Measurements from ENCODE around the gene TOGARAM2.

TOGARAM2 gene

GRCh38 chr2:29006092-29006979 lies 25.2 kb downstream of the TOGARAM2 start:
- Histone ChIP-seq H3K4me1 (ENCODE audit: control insufficient read depth, insufficient read depth, low read length) (peaks cover 12% of the 10 kb centered on the region), H3K9ac (ENCODE audit: low read length) (no peak overlapping the region), H3K9me3 (ENCODE audit: control insufficient read depth, low read length) (no peaks in the 10 kb centered on the region), H3K27me3 (ENCODE audit: control insufficient read depth, insufficient read depth, low read length) (peaks cover 3% of the 10 kb centered on the region), H3K4me3 (ENCODE audit: low read length) (no peak overlapping the region), H3K36me3 (ENCODE audit: control insufficient read depth, insufficient read depth, low read length) (no peaks in the 10 kb centered on the region)

GRCh38 chr2:29006980-29007301 lies 25.8 kb downstream of the TOGARAM2 start:
- Histone ChIP-seq H3K36me3 (ENCODE audit: control insufficient read depth, insufficient read depth, low read length) (no peaks in the 10 kb centered on the region), H3K27me3 (ENCODE audit: control insufficient read depth, insufficient read depth, low read length) (peaks cover 9% of the 10 kb centered on the region), H3K4me1 (ENCODE audit: control insufficient read depth, insufficient read depth, low read length) (peaks cover 16% of the 10 kb centered on the region), H3K9me3 (ENCODE audit: control insufficient read depth, low read length) (no peaks in the 10 kb centered on the region), H3K9ac (ENCODE audit: low read length) (no peak overlapping the region), H3K4me3 (ENCODE audit: low read length) (no peak overlapping the region)

DNA sequence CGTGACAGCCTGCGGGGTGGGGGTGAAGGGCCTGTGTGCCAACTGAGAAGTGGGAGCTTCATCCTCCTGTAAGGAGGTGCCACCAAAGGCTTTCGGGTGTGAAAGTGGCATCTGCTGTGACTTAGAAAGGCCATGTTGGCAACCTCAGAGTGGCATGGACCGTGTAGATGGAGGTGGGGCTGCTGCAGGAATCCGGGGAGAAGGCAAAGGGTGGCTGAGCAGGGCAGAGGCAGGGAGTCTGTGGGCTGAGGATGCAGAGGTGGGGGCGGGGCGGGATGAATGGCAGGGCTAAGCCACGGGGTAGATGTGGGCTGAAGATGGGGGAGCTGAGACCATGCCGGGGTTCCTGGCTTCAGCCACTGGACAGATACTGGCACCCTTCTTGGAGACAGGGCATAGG lies 28.2 kb downstream of the TOGARAM2 start:
- Histone ChIP-seq H3K27me3 (ENCODE audit: control insufficient read depth, insufficient read depth, low read length) (peaks cover 16% of the 10 kb centered on the region), H3K9me3 (ENCODE audit: control insufficient read depth, low read length) (no peaks in the 10 kb centered on the region), H3K9ac (ENCODE audit: low read length) (no peak overlapping the region), H3K4me1 (ENCODE audit: control insufficient read depth, insufficient read depth, low read length) (peaks cover 26% of the 10 kb centered on the region), H3K36me3 (ENCODE audit: control insufficient read depth, insufficient read depth, low read length) (no peaks in the 10 kb centered on the region), H3K4me3 (ENCODE audit: low read length) (no peak overlapping the region)

DNA sequence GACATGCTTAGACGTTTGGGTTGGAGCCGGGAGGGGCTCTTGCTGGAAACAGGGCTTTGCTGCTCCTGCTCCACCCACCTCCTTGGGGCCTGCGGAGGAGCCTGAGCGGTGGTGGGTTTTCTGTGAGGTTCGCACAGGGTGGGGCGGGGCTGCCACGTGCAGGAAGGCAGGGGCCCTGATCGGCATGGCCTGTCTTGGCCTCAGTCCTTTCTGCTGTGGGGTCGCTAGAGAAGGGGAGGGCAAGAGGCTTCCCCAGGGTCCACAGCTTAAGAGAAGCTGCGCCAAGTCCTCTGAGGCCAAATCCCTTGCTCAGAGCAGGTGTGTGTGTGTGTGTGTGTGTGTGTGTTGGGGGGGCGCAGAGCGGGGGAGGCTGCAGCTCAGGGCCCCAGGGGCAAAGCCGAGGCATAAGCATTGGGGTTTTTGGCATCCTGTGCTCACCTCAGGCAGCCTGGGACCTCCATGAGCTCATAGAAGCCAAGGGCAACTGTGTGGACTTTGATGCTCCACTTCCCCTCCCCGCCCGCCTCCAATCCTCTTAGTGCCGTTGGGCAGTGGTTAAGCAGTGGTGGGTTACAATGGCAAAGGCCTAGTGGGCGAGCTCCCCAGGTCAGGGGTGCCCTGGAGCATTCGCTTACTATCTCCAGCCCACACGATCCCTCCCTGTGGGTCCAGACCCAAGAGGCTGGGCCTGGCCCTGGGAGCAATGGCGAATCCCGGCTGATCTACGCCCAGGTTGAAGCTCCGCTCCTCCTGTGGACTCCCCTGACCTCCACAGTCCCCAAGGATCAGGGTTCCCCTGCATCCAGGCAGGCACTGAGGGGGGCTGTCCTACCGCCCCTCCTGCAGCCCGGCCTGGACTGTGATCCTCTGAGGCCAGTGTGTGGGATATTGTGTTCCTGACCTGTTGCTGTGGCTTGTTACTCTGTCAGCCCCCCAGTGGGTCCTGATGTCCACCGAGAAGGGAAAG lies 28.9 kb downstream of the TOGARAM2 start:
- H3K27me3 ChIP-seq (ENCODE audit: control insufficient read depth, insufficient read depth, low read length), result peaks cover 16% of the 10 kb centered on the region
- peaks cover 26% of the 10 kb centered on the region for H3K4me1 ChIP-seq (ENCODE audit: control insufficient read depth, insufficient read depth, low read length)
- H3K36me3 ChIP-seq (ENCODE audit: control insufficient read depth, insufficient read depth, low read length), result no peaks in the 10 kb centered on the region
- peak overlapping the region; percentile 22 for H3K9ac ChIP-seq (ENCODE audit: low read length)
- no peak overlapping the region for H3K4me3 ChIP-seq (ENCODE audit: low read length)
- H3K9me3 ChIP-seq (ENCODE audit: control insufficient read depth, low read length), result no peaks in the 10 kb centered on the region

- no peaks in the 10 kb centered on the region for H3K9me3 ChIP-seq (ENCODE audit: control insufficient read depth, low read length)
- H3K36me3 ChIP-seq (ENCODE audit: control insufficient read depth, insufficient read depth, low read length), result no peaks in the 10 kb centered on the region
- H3K4me1 ChIP-seq (ENCODE audit: control insufficient read depth, insufficient read depth, low read length), result peaks cover 26% of the 10 kb centered on the region
- H3K4me3 ChIP-seq (ENCODE audit: low read length), result no peak overlapping the region
- H3K27me3 ChIP-seq (ENCODE audit: control insufficient read depth, insufficient read depth, low read length), result peaks cover 16% of the 10 kb centered on the region
- peak overlapping the region; percentile 43 for H3K9ac ChIP-seq (ENCODE audit: low read length)
These were observed 29.8 kb downstream of the TOGARAM2 start for GRCh38 chr2:29010946-29011345.

- peaks cover 26% of the 10 kb centered on the region for H3K4me1 ChIP-seq (ENCODE audit: control insufficient read depth, insufficient read depth, low read length)
- no peak overlapping the region for H3K4me3 ChIP-seq (ENCODE audit: low read length)
- H3K9me3 ChIP-seq (ENCODE audit: control insufficient read depth, low read length), result no peaks in the 10 kb centered on the region
- H3K9ac ChIP-seq (ENCODE audit: low read length), result peak overlapping the region; percentile 43
- no peaks in the 10 kb centered on the region for H3K36me3 ChIP-seq (ENCODE audit: control insufficient read depth, insufficient read depth, low read length)
- peaks cover 16% of the 10 kb centered on the region for H3K27me3 ChIP-seq (ENCODE audit: control insufficient read depth, insufficient read depth, low read length)
These were observed 30.4 kb downstream of the TOGARAM2 start for GRCh38 chr2:29011418-29012060.

DNA sequence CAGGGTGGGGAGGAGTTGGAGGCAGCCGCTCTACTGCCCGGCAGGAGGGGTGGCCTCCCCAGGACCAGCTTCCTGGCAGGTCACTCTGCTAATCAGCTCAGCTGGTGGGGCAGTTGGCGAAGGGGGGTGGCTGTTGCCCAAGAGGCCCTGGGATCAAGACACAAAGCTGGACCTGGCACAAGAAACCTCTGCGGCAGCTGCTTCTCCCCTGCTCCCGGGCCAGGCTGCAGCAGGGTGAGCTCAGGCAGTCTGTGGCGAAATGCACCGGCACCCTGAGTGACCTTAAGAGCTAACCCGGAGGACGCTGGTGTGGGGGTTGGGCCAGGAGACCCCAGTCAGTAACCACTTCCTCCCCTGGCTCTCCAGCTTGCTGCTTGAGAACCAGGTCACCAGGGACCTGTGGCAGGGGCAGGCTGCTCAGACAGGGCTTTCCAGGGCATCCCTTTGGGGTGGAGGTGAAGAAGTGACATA lies 31.1 kb downstream of the TOGARAM2 start:
- Histone ChIP-seq H3K9me3 (ENCODE audit: control insufficient read depth, low read length) (no peaks in the 10 kb centered on the region), H3K4me1 (ENCODE audit: control insufficient read depth, insufficient read depth, low read length) (peaks cover 26% of the 10 kb centered on the region), H3K27me3 (ENCODE audit: control insufficient read depth, insufficient read depth, low read length) (peaks cover 16% of the 10 kb centered on the region), H3K4me3 (ENCODE audit: low read length) (no peak overlapping the region), H3K9ac (ENCODE audit: low read length) (no peak overlapping the region), H3K36me3 (ENCODE audit: control insufficient read depth, insufficient read depth, low read length) (no peaks in the 10 kb centered on the region)

GRCh38 chr2:29013057-29013780 lies 32.1 kb downstream of the TOGARAM2 start:
- peaks cover 16% of the 10 kb centered on the region for H3K27me3 ChIP-seq (ENCODE audit: control insufficient read depth, insufficient read depth, low read length)
- no peak overlapping the region for H3K4me3 ChIP-seq (ENCODE audit: low read length)
- no peaks in the 10 kb centered on the region for H3K36me3 ChIP-seq (ENCODE audit: control insufficient read depth, insufficient read depth, low read length)
- H3K4me1 ChIP-seq (ENCODE audit: control insufficient read depth, insufficient read depth, low read length), result peaks cover 26% of the 10 kb centered on the region
- no peaks in the 10 kb centered on the region for H3K9me3 ChIP-seq (ENCODE audit: control insufficient read depth, low read length)
- H3K9ac ChIP-seq (ENCODE audit: low read length), result no peak overlapping the region

GRCh38 chr2:29014331-29014730 lies 33.2 kb downstream of the TOGARAM2 start:
- H3K4me1 ChIP-seq (ENCODE audit: control insufficient read depth, insufficient read depth, low read length), result peaks cover 26% of the 10 kb centered on the region
- H3K36me3 ChIP-seq (ENCODE audit: control insufficient read depth, insufficient read depth, low read length), result no peaks in the 10 kb centered on the region
- H3K27me3 ChIP-seq (ENCODE audit: control insufficient read depth, insufficient read depth, low read length), result peaks cover 16% of the 10 kb centered on the region
- H3K9ac ChIP-seq (ENCODE audit: low read length), result no peak overlapping the region
- H3K4me3 ChIP-seq (ENCODE audit: low read length), result no peak overlapping the region
- H3K9me3 ChIP-seq (ENCODE audit: control insufficient read depth, low read length), result no peaks in the 10 kb centered on the region

GRCh38 chr2:29014811-29015421 lies 33.8 kb downstream of the TOGARAM2 start:
- H3K27me3 ChIP-seq (ENCODE audit: control insufficient read depth, insufficient read depth, low read length), result peaks cover 16% of the 10 kb centered on the region
- H3K36me3 ChIP-seq (ENCODE audit: control insufficient read depth, insufficient read depth, low read length), result no peaks in the 10 kb centered on the region
- peak overlapping the region; percentile 19 for H3K4me3 ChIP-seq (ENCODE audit: low read length)
- peaks cover 26% of the 10 kb centered on the region for H3K4me1 ChIP-seq (ENCODE audit: control insufficient read depth, insufficient read depth, low read length)
- H3K9ac ChIP-seq (ENCODE audit: low read length), result no peak overlapping the region
- H3K9me3 ChIP-seq (ENCODE audit: control insufficient read depth, low read length), result no peaks in the 10 kb centered on the region

Data from mucosa of stomach (tissue), 1 donor.